ENCODE data around the gene NR3C1. TPM values are rescaled to one million over a fixed set of nuclear protein-coding genes. Genes with fewer than 3 reads are reported as not detected.

Gene NR3C1
- total RNA-seq, 1 donor from 2014 or later, result 59.9 TPM

DNA sequence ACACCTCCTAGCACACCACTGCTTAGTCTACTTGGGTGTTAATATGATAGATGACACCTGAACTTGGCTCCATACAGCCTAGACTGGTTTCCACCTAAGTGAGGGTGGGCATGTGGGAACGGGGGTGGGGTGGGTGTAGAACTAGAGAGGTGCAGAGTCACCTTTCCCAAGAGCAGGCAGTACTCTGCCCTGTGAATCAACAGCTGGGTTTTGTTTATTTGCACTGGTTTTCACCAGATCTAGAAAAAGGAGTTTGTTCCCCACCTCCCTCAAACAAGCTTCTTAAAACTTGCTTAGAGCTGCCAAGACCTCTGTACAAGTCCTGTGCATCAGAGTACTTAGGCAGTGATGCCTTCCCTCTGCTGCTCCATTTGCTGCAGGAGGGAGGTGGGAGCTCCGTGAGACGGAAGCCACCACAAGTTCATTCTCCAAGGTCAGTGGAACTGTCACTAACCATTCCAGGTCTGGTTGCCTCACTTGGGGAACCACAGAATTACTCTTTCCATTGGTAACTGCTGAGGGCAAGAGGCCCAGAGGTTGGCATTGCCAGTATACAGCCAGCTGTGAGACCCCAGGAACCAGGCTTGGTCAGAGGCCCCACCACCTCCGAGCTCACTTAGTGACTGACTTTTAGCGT lies 163.5 kb downstream of the NR3C1 start:
- no peak for DNase-seq (ENCODE audit: low read depth)

DNA sequence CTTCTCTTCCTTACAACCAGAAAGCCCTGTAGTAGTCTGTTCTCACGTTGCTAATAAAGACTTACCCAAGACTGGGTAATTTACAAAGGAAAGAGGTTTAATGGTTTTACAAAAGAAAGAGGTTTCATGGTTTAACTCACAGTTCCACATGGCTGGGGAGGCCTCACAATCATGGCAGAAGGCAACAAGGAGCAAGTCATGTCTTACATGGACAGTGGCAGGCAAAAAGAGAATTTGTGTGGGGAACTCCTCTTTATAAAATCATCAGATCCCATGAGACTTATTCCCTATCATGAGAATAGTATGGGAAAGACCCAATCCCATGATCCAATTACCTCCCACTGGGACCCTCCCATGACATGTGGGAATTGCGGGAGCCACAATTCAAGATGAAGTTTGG lies 164.9 kb downstream of the NR3C1 start:
- no peak for DNase-seq (ENCODE audit: low read depth)

DNA sequence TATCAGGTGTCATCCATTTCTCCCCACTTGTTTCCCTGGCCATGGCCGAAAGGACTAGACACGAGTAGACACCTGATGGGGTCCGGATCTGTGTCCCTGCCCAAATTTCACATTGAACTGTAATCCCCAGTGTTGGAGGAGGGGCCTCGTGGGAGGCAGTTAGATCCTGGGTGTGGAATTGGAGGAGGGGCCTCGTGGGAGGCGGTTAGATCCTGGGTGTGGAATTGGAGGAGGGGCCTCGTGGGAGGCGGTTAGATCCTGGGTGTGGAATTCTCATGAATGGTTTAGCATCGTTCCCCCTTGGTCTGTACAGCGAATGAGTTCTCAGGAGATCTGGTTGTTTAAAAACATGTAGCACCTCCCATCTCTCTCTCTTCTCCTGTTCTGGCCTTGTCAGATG lies 165.8 kb downstream of the NR3C1 start:
- no peak for DNase-seq (ENCODE audit: low read depth)

DNA sequence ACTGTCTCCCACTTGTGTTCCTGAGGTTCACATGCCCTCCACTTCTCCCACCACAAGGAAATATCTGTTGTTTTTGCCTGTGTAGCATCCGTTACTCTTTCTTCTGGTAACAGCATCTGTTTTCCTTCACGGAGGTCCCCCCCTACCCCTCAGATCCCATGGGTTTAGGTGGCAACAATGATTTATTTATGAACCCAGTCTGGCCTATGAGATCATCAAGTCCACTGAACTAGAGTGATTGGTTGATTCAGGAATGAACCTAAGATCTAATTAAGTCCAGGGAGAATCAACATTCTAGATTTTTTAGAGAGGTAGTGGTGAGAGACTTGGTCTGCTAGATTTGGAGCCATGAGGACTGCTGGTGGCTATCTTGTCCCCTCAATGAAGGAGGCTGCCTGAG lies 166.8 kb downstream of the NR3C1 start:
- DNase-seq (ENCODE audit: low read depth), result no peak

DNA sequence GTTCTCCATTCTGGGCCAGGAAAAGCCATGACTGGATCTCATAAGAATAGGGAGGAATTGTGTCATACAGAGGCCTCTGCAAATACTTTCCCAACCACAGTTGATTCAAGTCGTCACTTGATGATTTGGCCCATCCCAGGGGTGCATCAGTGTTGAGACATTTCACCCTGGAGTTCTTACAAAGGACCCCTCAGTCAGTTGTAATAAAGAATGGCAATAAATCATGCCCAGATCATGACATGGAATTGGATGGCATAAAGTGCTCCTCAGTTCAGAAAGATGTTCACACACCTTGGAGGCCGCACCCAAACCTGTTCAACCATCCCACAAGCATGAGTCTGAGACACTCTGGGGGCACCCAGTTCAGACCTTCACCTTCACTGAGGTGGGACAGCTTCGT lies 168.1 kb downstream of the NR3C1 start:
- DNase-seq (ENCODE audit: low read depth), result peak; percentile 47

DNA sequence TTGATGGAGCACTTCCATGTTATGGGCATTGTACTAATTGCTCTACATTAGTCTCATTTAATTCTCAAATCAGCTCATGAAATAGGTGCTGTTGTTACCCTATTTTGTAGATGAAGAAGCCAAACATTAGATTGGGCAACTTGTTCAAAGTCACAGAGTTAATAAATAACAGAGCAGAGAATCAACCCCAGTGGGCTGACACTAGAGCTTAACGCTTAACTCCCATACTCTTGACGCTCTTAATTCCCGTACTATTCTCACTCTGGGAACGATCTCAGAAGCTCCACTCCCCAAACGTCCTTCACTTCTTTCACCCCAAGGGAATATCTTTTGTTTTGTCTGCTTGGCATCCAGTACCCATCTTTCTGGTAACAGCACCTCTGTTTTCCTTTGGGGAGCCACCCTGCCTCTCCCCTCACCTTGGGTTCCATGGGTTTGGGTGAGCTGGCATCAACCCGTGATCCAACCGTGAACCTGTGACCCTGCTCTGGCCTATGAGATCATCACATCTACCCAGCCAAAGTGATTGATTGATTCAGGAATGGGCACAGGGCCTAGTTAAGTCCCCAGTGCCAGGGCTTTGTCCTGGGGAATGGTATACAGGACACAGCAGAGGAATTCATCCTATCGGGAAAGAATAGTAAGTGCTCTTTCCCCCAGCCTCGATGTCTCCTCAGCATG lies 169.2 kb downstream of the NR3C1 start:
- no peak for DNase-seq (ENCODE audit: low read depth)

DNA sequence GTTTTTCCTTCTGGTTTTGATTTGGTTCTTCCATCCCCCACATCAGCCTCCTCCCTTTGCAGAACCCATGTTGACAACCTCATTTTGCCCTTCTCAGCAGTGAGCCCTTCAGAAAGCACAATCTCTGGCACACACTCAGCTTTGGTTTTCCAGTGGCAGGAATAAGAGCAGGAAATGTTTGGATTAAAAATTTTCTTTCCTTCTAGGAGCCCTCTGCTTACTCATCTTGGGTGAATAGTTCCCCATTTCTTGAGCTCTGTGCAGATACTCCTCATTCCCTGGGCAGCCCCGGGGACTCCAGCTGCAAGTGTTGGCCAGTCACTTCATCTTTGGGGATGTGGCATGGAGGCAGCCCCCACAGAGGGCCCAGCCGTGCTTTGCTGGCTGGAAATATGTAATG lies 170.5 kb downstream of the NR3C1 start:
- no peak for DNase-seq (ENCODE audit: low read depth)

DNA sequence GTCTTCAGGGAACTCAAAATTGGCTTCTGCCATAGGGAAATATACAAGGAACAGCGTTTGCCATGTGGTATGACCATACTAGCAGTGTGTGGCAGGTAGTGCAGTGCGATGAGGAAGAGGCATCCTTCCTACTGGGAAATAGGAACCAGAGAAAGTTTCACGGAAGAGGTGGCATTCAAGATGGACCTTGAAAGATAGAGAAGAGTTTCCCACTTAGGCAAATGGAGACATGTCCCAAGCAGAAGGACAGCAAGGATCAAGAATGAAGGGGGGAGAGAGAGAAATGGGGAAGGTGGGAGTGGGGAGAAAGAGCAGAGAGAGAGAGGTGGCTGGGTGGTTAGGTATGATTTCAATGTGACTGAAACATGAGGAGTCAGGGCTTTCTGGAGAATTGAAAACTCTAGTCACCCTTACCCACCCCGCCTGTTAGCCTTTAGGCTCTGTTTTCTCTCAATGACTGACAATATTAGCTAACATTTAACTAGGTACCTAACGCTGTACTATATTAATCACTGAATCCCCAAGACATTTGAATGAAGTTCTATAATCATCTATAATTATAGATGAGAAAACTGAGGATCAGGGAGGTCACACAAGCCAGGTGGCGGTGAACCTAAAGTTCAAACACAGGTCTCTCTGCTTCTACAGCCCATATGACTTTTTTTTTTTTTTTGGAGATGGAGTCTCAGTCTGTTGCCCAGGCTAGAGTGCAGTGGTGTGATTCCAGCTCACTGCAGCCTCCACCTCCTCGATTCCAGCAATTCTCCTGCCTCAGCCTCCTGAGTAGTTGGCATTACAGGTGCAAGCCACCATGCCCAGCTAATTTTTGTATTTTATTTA lies 171.3 kb downstream of the NR3C1 start:
- DNase-seq (ENCODE audit: low read depth), result no peak

DNA sequence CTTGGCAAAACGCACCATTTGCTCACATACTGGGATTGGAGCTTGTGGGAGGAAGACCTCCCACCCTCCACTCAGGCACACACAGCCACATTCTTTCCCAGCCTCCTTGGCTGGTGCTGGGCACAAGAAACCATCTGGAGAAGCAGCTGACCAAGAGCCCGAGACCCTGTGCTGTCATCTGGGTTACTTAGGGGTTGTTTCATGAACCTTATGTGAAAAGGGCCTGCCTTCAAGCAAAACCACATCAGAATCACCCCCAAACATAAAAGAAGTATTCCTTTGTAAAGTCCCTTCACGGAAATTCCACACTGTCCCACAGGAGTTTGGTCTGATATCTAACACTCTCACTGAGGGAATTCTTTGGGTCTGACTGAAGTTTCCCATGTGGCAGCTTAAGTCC lies 172.1 kb downstream of the NR3C1 start:
- DNase-seq (ENCODE audit: low read depth), result peak; percentile 82

DNA sequence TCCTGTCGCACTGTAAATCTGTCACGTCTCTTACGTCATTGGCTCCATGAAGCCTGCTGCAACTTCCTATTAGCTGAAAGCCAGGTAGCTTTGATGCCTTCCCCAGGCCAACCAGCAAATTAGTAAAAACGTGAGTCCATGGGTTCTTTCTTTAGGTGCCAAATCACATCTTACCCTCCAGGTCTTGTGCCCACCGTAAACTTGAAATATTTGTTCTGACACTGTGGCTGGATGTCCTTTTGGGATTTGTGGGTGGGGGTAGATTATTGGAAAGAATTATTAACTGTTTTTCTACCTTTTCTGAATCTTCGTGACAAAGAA lies 172.8 kb downstream of the NR3C1 start:
- no peak for DNase-seq (ENCODE audit: low read depth)

DNA sequence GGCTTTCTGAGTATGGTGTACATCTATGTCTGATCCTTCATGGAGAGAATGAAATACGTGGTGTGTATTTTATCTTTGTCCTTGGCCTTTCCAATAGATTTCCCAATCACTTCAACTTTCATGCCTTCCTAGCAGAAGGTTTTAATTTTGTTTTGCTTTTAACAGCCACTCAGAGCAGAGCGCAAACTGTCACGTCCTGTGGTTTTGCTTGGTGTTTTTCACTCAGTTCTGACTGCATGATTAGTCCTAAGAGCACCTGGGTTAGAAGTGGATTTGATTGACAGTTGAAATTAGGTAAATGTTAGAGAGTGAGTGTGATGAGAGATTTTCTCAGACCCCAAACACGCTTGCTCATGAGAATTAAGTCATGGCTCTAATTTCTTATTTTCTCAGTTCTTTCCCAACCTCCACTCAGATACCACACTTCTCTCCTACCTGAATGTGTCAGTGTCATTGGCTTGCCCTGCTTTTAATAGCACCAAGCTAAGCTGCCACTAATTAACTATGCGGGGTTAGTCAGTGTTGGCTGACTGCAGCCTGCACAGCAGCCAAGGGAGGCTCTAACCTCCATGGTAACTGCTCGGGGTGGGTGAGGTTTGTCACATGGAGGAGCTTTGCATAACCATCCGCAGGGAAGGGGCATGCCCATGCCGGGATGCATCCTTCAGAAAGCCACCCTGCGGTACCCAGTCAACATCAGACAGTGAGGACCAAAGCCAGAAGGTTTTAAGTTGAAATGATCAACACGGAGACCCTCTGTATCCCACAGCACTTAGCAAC lies 173.4 kb downstream of the NR3C1 start:
- DNase-seq (ENCODE audit: low read depth), result peak; percentile 53

DNA sequence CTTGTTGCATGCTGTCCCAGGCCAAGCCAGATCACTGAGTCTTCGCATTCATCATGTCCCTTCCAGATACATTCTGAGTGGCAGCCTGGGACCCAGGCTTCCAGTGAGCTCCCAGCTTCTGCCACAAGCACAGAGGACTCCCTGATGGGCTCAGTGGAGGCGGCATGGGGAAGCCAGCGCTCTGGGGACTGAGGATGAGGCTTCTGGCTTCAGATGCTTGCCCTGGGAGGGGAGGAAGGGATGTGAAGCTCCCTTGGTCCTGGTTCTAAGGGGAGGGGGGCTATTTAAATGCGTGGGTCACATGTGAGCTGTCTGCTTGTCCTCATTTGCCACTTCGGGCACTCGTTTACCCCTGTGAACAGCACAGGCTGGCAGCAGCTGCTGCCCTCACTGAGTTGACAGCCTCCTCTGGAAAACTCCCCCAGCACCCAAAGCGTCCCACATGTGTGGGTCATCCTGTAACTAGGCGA lies 174.0 kb downstream of the NR3C1 start:
- peak; percentile 70 for DNase-seq (ENCODE audit: low read depth)

DNA sequence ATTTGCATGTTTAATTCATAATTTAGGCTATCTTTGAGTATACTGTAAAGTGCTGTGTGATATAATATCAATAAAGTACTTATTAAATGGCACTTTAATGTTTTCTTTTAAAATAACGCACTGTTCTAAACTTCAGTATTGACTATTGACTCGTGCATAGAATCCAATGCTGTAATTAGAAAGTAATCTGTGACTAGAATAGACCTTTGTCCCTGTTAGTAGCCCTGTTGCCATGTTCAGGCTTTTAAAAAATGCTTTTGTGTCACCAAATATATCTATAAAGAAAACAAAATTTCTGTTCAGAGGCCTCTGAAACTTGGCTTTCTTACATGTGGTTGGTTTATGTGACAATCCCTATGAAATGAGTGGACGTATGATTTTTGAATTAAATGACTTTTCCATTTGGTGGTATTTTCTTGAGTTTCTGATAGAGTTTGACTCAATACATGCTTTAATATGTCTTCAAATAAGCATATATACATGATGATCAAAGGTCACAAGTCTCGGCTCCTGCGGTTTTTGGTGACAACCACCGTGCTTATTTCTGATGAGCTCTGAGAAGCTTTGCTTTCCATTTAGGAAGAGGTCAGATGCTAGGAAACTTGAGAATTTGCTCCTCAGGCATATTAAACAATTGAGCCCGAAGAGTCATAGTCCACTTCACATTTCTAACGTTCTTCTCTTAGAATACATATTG lies 174.7 kb downstream of the NR3C1 start:
- DNase-seq (ENCODE audit: low read depth), result no peak

Data from myocyte (in vitro differentiated cells).